H1 (cell line): ENCODE measurements around the gene PHACTR1. TPM values are rescaled to one million over a fixed set of nuclear protein-coding genes. Genes with fewer than 3 reads are reported as not detected.

ENCODE experiments used
- CTCF ChIA-PET: fragments of 300-600 bp; sonication (Branson Sonifier 250); formaldehyde crosslinking; loops from one replicate; lab custom pipeline; 2021; ENCODE audit not compliant: partially characterized antibody; lab: Charles Lee
- POLR2A ChIA-PET: fragments of 300-600 bp; sonication (Branson Sonifier 250); formaldehyde crosslinking; loops from one replicate; lab custom pipeline; 2021; ENCODE audit warnings: inconsistent platforms; ENCODE audit not compliant: partially characterized antibody; lab: Charles Lee
- DNase-seq, 2 experiments: peaks; one replicate each; pipeline versions ENCODE4 v3.0.0 to v3.0.0-alpha.2; 2010 to 2022; ENCODE audit warnings: low spot score in 2 of 2, low read depth in 1 of 2, mixed read lengths in 1 of 2
- FAIRE-seq: peaks from 2 replicates; lab custom pipeline; 2011; peaks lifted over from hg19 to GRCh38; lab: Jason Lieb, UNC
- H2AFZ ChIP-seq: 2 replicates; pipeline ENCODE4 v1.8.1; 2012; ENCODE audit warnings: low read length, inconsistent platforms
- H2AK5ac ChIP-seq: 2 replicates; pipeline ENCODE4 v1.6.1; 2013; ENCODE audit warnings: low read depth, low read length
- H2BK120ac ChIP-seq: replicated peaks from 2 replicates; pipeline ENCODE3; 2013; ENCODE audit warnings: low read depth, low read length, inconsistent platforms
- H2BK12ac ChIP-seq: 2 replicates; pipeline ENCODE4 v1.6.1; 2013; ENCODE audit warnings: low read depth, low read length
- H2BK15ac ChIP-seq: 2 replicates; pipeline ENCODE4 v1.6.1; 2013; ENCODE audit warnings: low read length
- H2BK20ac ChIP-seq: 2 replicates; pipeline ENCODE4 v1.6.1; 2013; ENCODE audit warnings: low read length
- H2BK5ac ChIP-seq: 2 replicates; pipeline ENCODE4 v1.6.1; 2013; ENCODE audit warnings: low read depth, low read length
- H3K14ac ChIP-seq: 2 replicates; pipeline ENCODE4 v1.6.1; 2013; ENCODE audit warnings: inconsistent platforms; ENCODE audit not compliant: insufficient read length
- H3K18ac ChIP-seq: 2 replicates; pipeline ENCODE4 v1.6.1; 2013; ENCODE audit warnings: low read length; ENCODE audit errors: extremely low read depth
- H3K23ac ChIP-seq: 2 replicates; pipeline ENCODE4 v1.6.1; 2013; ENCODE audit warnings: inconsistent platforms; ENCODE audit not compliant: insufficient read length
- H3K23me2 ChIP-seq: 2 replicates; pipeline ENCODE4 v1.6.1; 2013; ENCODE audit warnings: low read depth, low read length
- H3K27ac ChIP-seq: 2 replicates; pipeline ENCODE4 v1.6.1; 2011; ENCODE audit warnings: low read depth, low read length, inconsistent platforms
- H3K27me3 ChIP-seq, 4 experiments: replicated peaks in 1 of 4; 1 replicate in 1 of 4; 2 replicates in 3 of 4; pipeline versions ENCODE4 v1.6.1 to v1.8.1; 2011 to 2013; ENCODE audit warnings: low read length in 3 of 4, mild to moderate bottlenecking in 3 of 4, inconsistent platforms in 2 of 4, mixed read lengths in 2 of 4, moderate library complexity in 1 of 4; ENCODE audit not compliant: control insufficient read depth in 3 of 4, insufficient read depth in 3 of 4; ENCODE audit errors: extremely low read depth in 1 of 4
- H3K36me3 ChIP-seq, 4 experiments: 2 replicates each; pipeline versions ENCODE4 v1.6.1 to v1.8.1; 2011 to 2013; ENCODE audit warnings: mild to moderate bottlenecking in 4 of 4, low read length in 3 of 4, moderate library complexity in 2 of 4, control low read depth in 1 of 4, inconsistent platforms in 1 of 4; ENCODE audit not compliant: insufficient read depth in 4 of 4, control insufficient read depth in 2 of 4
- H3K4ac ChIP-seq: replicated peaks from 2 replicates; pipeline ENCODE3; 2013; ENCODE audit warnings: low read length, low read depth, mixed read lengths, inconsistent platforms; ENCODE audit not compliant: insufficient read length
- H3K4me1 ChIP-seq, 4 experiments: replicated peaks in 1 of 4; 1 replicate in 1 of 4; 2 replicates in 3 of 4; pipeline versions ENCODE4 v1.6.1 to v1.8.1; 2011 to 2013; ENCODE audit warnings: low read length in 3 of 4, inconsistent platforms in 2 of 4, mixed read lengths in 1 of 4; ENCODE audit not compliant: insufficient read depth in 4 of 4, control insufficient read depth in 3 of 4
- H3K4me2 ChIP-seq, 2 experiments: 2 replicates each; pipeline versions ENCODE4 v1.6.1 to v1.8.1; 2011 to 2013; ENCODE audit warnings: low read depth in 2 of 2, low read length in 2 of 2, control low read depth in 1 of 2, inconsistent platforms in 1 of 2, mild to moderate bottlenecking in 1 of 2; ENCODE audit not compliant: insufficient read depth in 1 of 2
- H3K4me3 ChIP-seq, 4 experiments: fragments of 200-600, 300-600 bp in 1 of 4; sonication (generic), shearing (Covaris generic), sonication (Bioruptor Twin) in 1 of 4; 2 replicates each; pipeline versions ENCODE4 v1.5.1 to v1.8.1; 2011 to 2016; ENCODE audit warnings: low read length in 4 of 4, low read depth in 3 of 4, control low read depth in 2 of 4, inconsistent platforms in 2 of 4, mild to moderate bottlenecking in 2 of 4, mixed read lengths in 1 of 4, moderate library complexity in 1 of 4; ENCODE audit not compliant: insufficient read depth in 2 of 4; ENCODE audit errors: extremely low read depth in 1 of 4
- H3K56ac ChIP-seq: replicated peaks from 2 replicates; pipeline ENCODE3; 2013; ENCODE audit warnings: low read depth, mild to moderate bottlenecking, mixed read lengths, low read length, inconsistent platforms; ENCODE audit not compliant: insufficient read length
- H3K79me1 ChIP-seq: 2 replicates; pipeline ENCODE4 v1.6.1; 2013; ENCODE audit warnings: low read depth, low read length, control low read depth
- H3K79me2 ChIP-seq, 2 experiments: 2 replicates each; pipeline versions ENCODE4 v1.6.1 to v1.8.1; 2012 to 2013; ENCODE audit warnings: low read length in 2 of 2, mild to moderate bottlenecking in 2 of 2, inconsistent platforms in 1 of 2; ENCODE audit not compliant: insufficient read depth in 2 of 2, control insufficient read depth in 1 of 2
- H3K9ac ChIP-seq, 4 experiments: replicated peaks in 1 of 4; 1 replicate in 1 of 4; 2 replicates in 3 of 4; pipeline versions ENCODE4 v1.6.1 to v1.8.1; 2011 to 2013; ENCODE audit warnings: low read depth in 3 of 4, low read length in 3 of 4, control low read depth in 2 of 4, mild to moderate bottlenecking in 2 of 4, moderate library complexity in 2 of 4, inconsistent platforms in 1 of 4; ENCODE audit errors: extremely low read depth in 1 of 4
- H3K9me3 ChIP-seq, 2 experiments: 2 replicates each; pipeline versions ENCODE4 v1.6.1 to v1.8.1; 2012 to 2013; ENCODE audit warnings: mild to moderate bottlenecking in 2 of 2, moderate library complexity in 2 of 2, control low read depth in 1 of 2, inconsistent platforms in 1 of 2, low read depth in 1 of 2, low read length in 1 of 2, mixed read lengths in 1 of 2; ENCODE audit not compliant: insufficient read depth in 2 of 2
- H4K20me1 ChIP-seq, 2 experiments: replicated peaks in 1 of 2; 2 replicates each; pipeline versions ENCODE3 to v1.8.1; 2011 to 2013; ENCODE audit warnings: inconsistent platforms in 2 of 2, low read length in 2 of 2, mild to moderate bottlenecking in 1 of 2; ENCODE audit not compliant: insufficient read depth in 2 of 2, control insufficient read depth in 1 of 2
- H4K5ac ChIP-seq: 2 replicates; pipeline ENCODE4 v1.6.1; 2013; ENCODE audit warnings: low read length, low read depth, mixed read lengths, inconsistent platforms; ENCODE audit not compliant: insufficient read length
- H4K8ac ChIP-seq: 2 replicates; pipeline ENCODE4 v1.8.0; 2013; ENCODE audit warnings: mild to moderate bottlenecking, moderate library complexity, low read length, inconsistent platforms; ENCODE audit not compliant: insufficient read depth; ENCODE audit errors: extremely low read depth
- H4K91ac ChIP-seq: replicated peaks from 2 replicates; pipeline ENCODE3; 2013; ENCODE audit warnings: low read length, mixed read lengths, inconsistent platforms; ENCODE audit not compliant: insufficient read length
- WGBS, 2 experiments: shearing (Covaris generic) in 1 of 2; methylation state at CpG; one replicate each; pipeline versions ENCODE4 v1.1.6 to v1.1.7; 2013 to 2015; ENCODE audit warnings: low lambda C conversion rate in 2 of 2, mixed read lengths in 2 of 2, inconsistent platforms in 1 of 2, low coverage in 1 of 2, missing lambda C conversion rate in 1 of 2; ENCODE audit not compliant: insufficient replicate concordance in 2 of 2, insufficient coverage in 1 of 2, insufficient read length in 1 of 2; ENCODE audit errors: extremely low coverage in 1 of 2, missing lambda C conversion rate in 1 of 2; 5-methylcytosine and 5-hydroxymethylcytosine counted together
- polyA plus RNA-seq, 7 experiments: library from polyadenylated mRNA; depleted of rRNA in 3 of 7; stranded (reverse) in 5 of 7; unstranded in 2 of 7; fragments of >200 nt in 5 of 7; fragments of 200-250 nt in 2 of 7; gene quantifications; 1 replicate in 5 of 7; 2 replicates in 1 of 7; 4 replicates in 1 of 7; pipeline versions ENCODE4 v1.2.1 to v1.2.3, GENCODE V29; 2011 to 2013; ENCODE audit warnings: missing spikeins in 2 of 7, mixed read lengths in 2 of 7
- total RNA-seq: library from RNA; stranded (reverse); fragmentation: NEBNext Ultra II Directional; extraction: Animal tissue kit (Norgen Biotek cat#: 25700); gene quantifications from 2 replicates; pipeline ENCODE4 v1.2.1, GENCODE V29; 2021

The PHACTR1 gene
- total and polyA plus RNA-seq, 2 of the 8 experiments (the other 6 are each of a cell fraction or from before 2014, with no cell fraction given) = 3.9 to 17.1 TPM

DNA sequence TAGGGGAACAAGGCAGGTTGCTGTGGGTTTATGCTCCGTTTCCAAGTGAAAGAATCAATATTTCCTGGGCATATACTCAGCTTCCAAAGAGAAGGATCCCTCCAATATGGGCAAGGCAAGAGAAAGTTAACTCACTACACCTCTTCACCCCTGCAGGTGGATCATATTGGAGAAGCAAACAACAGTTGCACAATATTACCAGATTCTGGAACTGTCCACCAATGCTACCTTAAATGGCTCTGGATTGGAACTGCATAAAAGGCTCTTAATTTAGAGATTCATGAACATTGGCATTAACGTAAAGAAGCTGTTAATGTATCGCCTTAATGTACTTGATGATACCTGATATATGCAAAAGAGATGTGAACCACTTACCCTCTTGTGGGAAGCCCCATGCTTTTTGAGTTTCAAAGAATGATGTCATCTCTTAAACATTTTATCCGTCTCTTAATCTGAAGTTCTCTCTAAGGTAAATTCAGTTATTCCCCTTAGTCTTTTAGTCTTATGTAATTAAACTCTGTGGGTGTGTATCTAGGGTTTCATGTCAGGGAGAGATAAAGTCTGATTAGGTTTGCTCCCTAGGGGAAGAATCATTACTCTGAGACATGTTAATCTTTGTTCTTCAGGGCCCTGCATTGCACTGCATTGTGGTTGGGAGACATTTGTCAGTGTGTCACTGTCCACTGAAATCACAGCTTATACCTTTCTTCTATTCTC is 99.5 kb downstream of the PHACTR1 start:
- no peak overlapping the region for H3K4me2 ChIP-seq
- FAIRE-seq (no peak), DNase-seq (no peak)
- H3K14ac ChIP-seq = no peak overlapping the region
- no peaks in the 10 kb centered on the region; a peak in 1 of 4 replicates for H3K9me3 ChIP-seq
- H3K79me1 ChIP-seq = no peaks in the 10 kb centered on the region; the same call in 1 of the 2 replicates
- no peak overlapping the region for H2BK15ac ChIP-seq
- H2AFZ ChIP-seq = no peak overlapping the region
- H3K23me2 ChIP-seq = no peaks in the 10 kb centered on the region
- no peak overlapping the region for H3K4ac ChIP-seq
- ChIA-PET CTCF (interaction anchor here (0.5 kb wide), 1 partner anchor 742 kb away, joined by 3 read pairs; no protein-coding TSS in a partner anchor), POLR2A (no interaction called here)
- no peak overlapping the region for H2BK5ac ChIP-seq
- no peak overlapping the region for H3K56ac ChIP-seq
- H2BK12ac ChIP-seq = no peak overlapping the region
- no peaks in the 10 kb centered on the region for H3K27me3 ChIP-seq
- H2BK20ac ChIP-seq = no peak overlapping the region
- H4K20me1 ChIP-seq = no peaks in the 10 kb centered on the region
- no peaks in the 10 kb centered on the region for H3K36me3 ChIP-seq
- H4K91ac ChIP-seq = no peak overlapping the region
- no peak overlapping the region for H3K9ac ChIP-seq
- no peak overlapping the region for H2BK120ac ChIP-seq
- no peak overlapping the region for H3K4me3 ChIP-seq
- H3K79me2 ChIP-seq = no peaks in the 10 kb centered on the region
- H2AK5ac ChIP-seq = no peak overlapping the region
- H3K18ac ChIP-seq = no peak overlapping the region
- no peak overlapping the region for H3K27ac ChIP-seq
- no peak overlapping the region for H3K23ac ChIP-seq
- 0 out of 7 replicates have a peak, but pooled peaks cover 0 to 1% (median 0%) of the 10 kb centered on the region in 4 experiments for H3K4me1 ChIP-seq
- no peak overlapping the region for H4K8ac ChIP-seq
- no peak overlapping the region for H4K5ac ChIP-seq
- WGBS, 2 experiments = 83% methylated on average over 4 of the region's 4 CpGs; no CpG with 5 or more reads in 1 of the 2 experiments
